GM12801 (cell line): ENCODE results near the gene GMDS.

Experiments
- CTCF ChIP-seq: IDR thresholded peaks from one replicate; pipeline ENCODE4 v1.5.1; 2011; ENCODE audit warnings: control low read depth; ENCODE audit not compliant: insufficient read length; ENCODE audit errors: extremely low read depth

Gene GMDS

GRCh38 chr6:1608222-1609040, 637.0 kb downstream of the GMDS start:
- no peak for TF ChIP-seq CTCF

- no peak for TF ChIP-seq CTCF
Measured at GRCh38 chr6:1607516-1608221, 637.7 kb downstream of the GMDS start.

GRCh38 chr6:1606780-1607515, 638.5 kb downstream of the GMDS start:
- no peak for TF ChIP-seq CTCF

- no peak for TF ChIP-seq CTCF
Measured at GRCh38 chr6:1605893-1606779, 639.3 kb downstream of the GMDS start.

- no peak for TF ChIP-seq CTCF
Measured at GRCh38 chr6:1605004-1605892, 640.2 kb downstream of the GMDS start.

- TF ChIP-seq CTCF: no peak
Measured at GRCh38 chr6:1604158-1605003, 641.0 kb downstream of the GMDS start.
